K562 treated with DMSO at 1 percent for 4 hours (cell line): ENCODE data around the gene IER3IP1. TPM values are rescaled to one million over a fixed set of nuclear protein-coding genes. Genes with fewer than 3 reads are reported as not detected.

ENCODE experiments used
- total RNA-seq: library from RNA; unstranded; fragments of 300-600 nt; gene quantifications from 2 replicates; pipeline ENCODE4 v1.2.3, GENCODE V29; 2022; ENCODE audit not compliant: insufficient read depth

IER3IP1 gene, protein sequence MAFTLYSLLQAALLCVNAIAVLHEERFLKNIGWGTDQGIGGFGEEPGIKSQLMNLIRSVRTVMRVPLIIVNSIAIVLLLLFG
- total RNA-seq, result 9.1 and 11.3 TPM in 2 replicates

DNA sequence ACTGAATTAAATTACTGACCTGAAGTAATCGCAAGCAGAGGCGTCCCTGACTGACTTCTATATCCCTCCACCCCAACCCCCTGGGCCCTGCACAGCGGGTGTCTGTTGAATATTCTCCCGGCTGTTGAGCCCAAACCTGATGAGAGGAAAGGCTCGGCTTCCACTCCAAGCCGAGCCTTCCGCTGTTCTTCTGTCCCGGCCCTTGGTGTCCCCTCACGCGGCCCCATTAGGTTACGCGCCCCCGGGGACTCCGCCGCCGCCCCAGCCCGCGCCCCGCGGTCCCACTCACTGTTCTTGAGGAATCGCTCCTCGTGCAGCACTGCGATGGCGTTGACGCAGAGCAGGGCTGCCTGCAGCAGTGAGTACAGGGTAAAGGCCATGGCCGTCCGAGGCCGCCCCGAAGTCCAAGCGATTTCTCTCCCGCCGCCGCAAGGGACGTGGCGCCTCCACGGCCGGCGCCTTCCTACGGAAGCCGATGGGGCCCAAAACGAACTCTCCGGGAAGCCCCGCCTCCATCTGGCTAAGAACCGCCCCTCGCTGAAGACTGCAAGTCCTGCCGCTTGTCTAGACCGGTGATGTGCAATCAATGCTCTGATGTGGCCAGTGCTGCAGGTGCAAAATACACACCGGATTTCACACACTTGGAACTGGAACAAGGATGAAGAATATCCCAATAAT lies at the start of gene IER3IP1:
Gene IER3IP1, minus strand, starts transcription at position 467 of the 678 bp plus-strand sequence. Its CDS starts 87 bp downstream, at position 380.

DNA sequence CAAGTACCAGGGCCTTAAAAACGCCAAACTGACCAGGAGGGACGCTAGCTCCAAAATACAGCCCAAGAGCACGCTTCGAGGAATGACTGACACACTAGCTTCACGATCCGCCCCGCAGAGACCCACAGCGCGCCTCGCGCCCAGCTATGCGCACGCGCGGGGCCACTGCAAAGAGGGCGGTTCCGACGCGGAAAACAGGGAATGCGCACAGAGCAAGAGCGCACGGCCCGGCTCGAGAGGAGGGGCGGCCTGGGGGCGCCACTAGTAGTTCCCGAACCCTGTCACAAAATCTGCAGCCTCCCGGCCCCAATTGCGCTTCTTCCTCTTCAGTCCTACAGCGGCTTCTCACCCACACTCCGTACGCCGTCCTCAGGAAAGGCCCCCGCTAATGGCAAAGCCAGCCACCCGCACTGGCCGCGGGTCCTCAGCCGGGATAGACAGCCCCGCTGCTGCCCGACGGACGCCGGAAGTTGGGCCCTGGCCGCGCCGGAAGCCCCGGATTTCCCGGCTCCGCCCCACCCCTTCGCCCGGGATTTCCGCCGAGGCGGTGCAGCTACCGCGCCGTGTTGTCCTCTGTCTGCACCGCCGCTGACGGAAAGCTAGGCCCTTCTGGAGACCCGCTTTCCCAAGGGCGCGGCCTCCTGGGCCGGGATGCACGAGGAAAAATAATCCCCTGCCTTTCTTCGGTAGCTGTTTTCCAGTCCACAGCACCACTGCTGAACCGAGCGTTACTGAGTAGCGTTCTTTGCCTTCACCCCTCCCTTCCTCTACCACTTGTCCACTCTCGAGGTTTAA lies 25.9 kb downstream of the IER3IP1 start, which contains the start of gene HDHD2:
Gene HDHD2, minus strand, starts transcription at position 472 of the 795 bp plus-strand sequence. CDS start 14,061 bp downstream, outside the sequence.

Other genes with a start within 250 kb of the IER3IP1 start
- gene ELOA2, start 140.7 kb downstream of the IER3IP1 start, total RNA-seq, result not detected in 2 replicates
- gene HDHD2, start 25.9 kb downstream of the IER3IP1 start, total RNA-seq, result 19.0 and 24.0 TPM in 2 replicates
- not detected in 2 replicates for gene SKOR2, start 75.3 kb upstream of the IER3IP1 start, total RNA-seq